Naive B cell (primary cell): Measurements from ENCODE around the gene FAM219A. TPM values are rescaled to one million over a fixed set of nuclear protein-coding genes. Genes with fewer than 3 reads are reported as not detected.

Experiments used
- ATAC-seq, 2 donors: fragments of 150-1000 bp; cut with Tn5 transposase; 2 replicates each; pipeline ENCODE4 v1.10.0; 2021; ENCODE audit warnings: low read depth in 2 of 2, mild to moderate bottlenecking in 2 of 2, moderate library complexity in 2 of 2
- DNase-seq: peaks from one replicate; pipeline ENCODE4 v3.0.0; 2022
- H3K27ac Mint-ChIP-seq, 6 donors: one replicate each; pipeline ENCODE4 v1.8.0; 2020 to 2022; ENCODE audit warnings: mild to moderate bottlenecking in 6 of 6, mixed read lengths in 6 of 6, moderate library complexity in 5 of 6, inconsistent platforms in 2 of 6
- H3K27me3 Mint-ChIP-seq, 3 donors: one replicate each; pipeline ENCODE4 v1.8.0; 2021 to 2022; ENCODE audit warnings: mixed read lengths in 3 of 3, mild to moderate bottlenecking in 1 of 3
- H3K36me3 Mint-ChIP-seq, 2 donors: one replicate each; pipeline ENCODE4 v1.8.0; 2020 to 2022; ENCODE audit warnings: mixed read lengths in 2 of 2, inconsistent platforms in 1 of 2, mild to moderate bottlenecking in 1 of 2
- H3K4me1 Mint-ChIP-seq, 3 donors: one replicate each; pipeline ENCODE4 v1.8.0; 2020 to 2022; ENCODE audit warnings: mixed read lengths in 3 of 3, inconsistent platforms in 1 of 3, mild to moderate bottlenecking in 1 of 3, moderate library complexity in 1 of 3
- H3K4me3 Mint-ChIP-seq, 8 donors: one replicate each; pipeline ENCODE4 v1.8.0; 2020 to 2022; ENCODE audit warnings: mild to moderate bottlenecking in 8 of 8, mixed read lengths in 8 of 8, moderate library complexity in 8 of 8, inconsistent platforms in 2 of 8
- H3K9me3 Mint-ChIP-seq, 7 donors: one replicate each; pipeline ENCODE4 v1.8.0; 2020 to 2022; ENCODE audit warnings: mixed read lengths in 7 of 7, mild to moderate bottlenecking in 5 of 7, inconsistent platforms in 2 of 7, moderate library complexity in 1 of 7
- polyA plus RNA-seq, 6 donors: library from polyadenylated mRNA; unstranded; fragments of 300-500 nt; fragmentation: Illumina TruSeq; gene quantifications; one replicate each; pipeline ENCODE4 v1.2.3, GENCODE V29; 2021; ENCODE audit warnings: low read depth in 6 of 6

Gene FAM219A
- polyA plus RNA-seq, 6 donors from 2014 or later = 0.80 to 1.5 (median 1.1) TPM

GRCh38 chr9:34382054-34382453 is 76.3 kb downstream of the FAM219A start:
- Mint-ChIP-seq H3K27ac (peak overlapping the region in 1 of 6 donors; percentile 76), H3K27me3 (peaks cover 0 to 26% (median 12%) of the 10 kb centered on the region in 3 donors), H3K4me1 (peaks cover 25 to 33% (median 26%) of the 10 kb centered on the region in 3 donors), H3K36me3 (no peaks in the 10 kb centered on the region), H3K4me3 (peak overlapping the region in 5 of 8 donors; percentile 78 to 92 (median 87)), H3K9me3 (no peaks in the 10 kb centered on the region)
- no peak for DNase-seq
- ATAC-seq = no peak

- Mint-ChIP-seq H3K4me1 (peaks cover 30 to 35% (median 30%) of the 10 kb centered on the region in 3 donors), H3K4me3 (peak overlapping the region; percentile 78 to 92 (median 86)), H3K27ac (peak overlapping the region in 3 of 6 donors; percentile 24 to 86 (median 76)), H3K36me3 (no peaks in the 10 kb centered on the region), H3K9me3 (no peaks in the 10 kb centered on the region), H3K27me3 (peaks cover 0 to 26% (median 12%) of the 10 kb centered on the region in 3 donors)
- no peak for ATAC-seq
- no peak for DNase-seq
Observed at GRCh38 chr9:34381323-34381722, 77.0 kb downstream of the FAM219A start.

GRCh38 chr9:34380511-34381315 is 77.7 kb downstream of the FAM219A start:
- peak; percentile 59 for DNase-seq
- peak; percentile 38 to 40 for ATAC-seq
- Mint-ChIP-seq H3K4me3 (peak overlapping the region; percentile 78 to 92 (median 87)), H3K4me1 (peaks cover 35 to 41% (median 36%) of the 10 kb centered on the region in 3 donors), H3K27ac (peak overlapping the region in 3 of 6 donors; percentile 24 to 77 (median 77)), H3K27me3 (peaks cover 0 to 26% (median 12%) of the 10 kb centered on the region in 3 donors), H3K36me3 (no peaks in the 10 kb centered on the region), H3K9me3 (no peaks in the 10 kb centered on the region)

- no peak for DNase-seq
- H3K4me3 Mint-ChIP-seq = peak overlapping the region; percentile 78 to 92 (median 87)
- H3K36me3 Mint-ChIP-seq = no peaks in the 10 kb centered on the region
- H3K27me3 Mint-ChIP-seq = peaks cover 0 to 26% (median 12%) of the 10 kb centered on the region in 3 donors
- ATAC-seq = no peak
- H3K27ac Mint-ChIP-seq = peak overlapping the region in 2 of 6 donors; percentile 49 to 77
- no peaks in the 10 kb centered on the region for H3K9me3 Mint-ChIP-seq
- H3K4me1 Mint-ChIP-seq = peaks cover 35 to 47% (median 36%) of the 10 kb centered on the region in 3 donors
Observed at GRCh38 chr9:34380034-34380510, 78.3 kb downstream of the FAM219A start.

GRCh38 chr9:34379334-34380033 is 78.9 kb downstream of the FAM219A start:
- H3K27ac Mint-ChIP-seq = peak overlapping the region in 3 of 6 donors; percentile 49 to 77 (median 70)
- peaks cover 35 to 47% (median 36%) of the 10 kb centered on the region in 3 donors for H3K4me1 Mint-ChIP-seq
- DNase-seq (peak; percentile 82), ATAC-seq (peak; percentile 13 to 18)
- no peaks in the 10 kb centered on the region for H3K9me3 Mint-ChIP-seq
- H3K27me3 Mint-ChIP-seq = peaks cover 0 to 20% (median 8%) of the 10 kb centered on the region in 3 donors
- H3K36me3 Mint-ChIP-seq = no peaks in the 10 kb centered on the region
- H3K4me3 Mint-ChIP-seq = peak overlapping the region; percentile 78 to 92 (median 87)

DNA sequence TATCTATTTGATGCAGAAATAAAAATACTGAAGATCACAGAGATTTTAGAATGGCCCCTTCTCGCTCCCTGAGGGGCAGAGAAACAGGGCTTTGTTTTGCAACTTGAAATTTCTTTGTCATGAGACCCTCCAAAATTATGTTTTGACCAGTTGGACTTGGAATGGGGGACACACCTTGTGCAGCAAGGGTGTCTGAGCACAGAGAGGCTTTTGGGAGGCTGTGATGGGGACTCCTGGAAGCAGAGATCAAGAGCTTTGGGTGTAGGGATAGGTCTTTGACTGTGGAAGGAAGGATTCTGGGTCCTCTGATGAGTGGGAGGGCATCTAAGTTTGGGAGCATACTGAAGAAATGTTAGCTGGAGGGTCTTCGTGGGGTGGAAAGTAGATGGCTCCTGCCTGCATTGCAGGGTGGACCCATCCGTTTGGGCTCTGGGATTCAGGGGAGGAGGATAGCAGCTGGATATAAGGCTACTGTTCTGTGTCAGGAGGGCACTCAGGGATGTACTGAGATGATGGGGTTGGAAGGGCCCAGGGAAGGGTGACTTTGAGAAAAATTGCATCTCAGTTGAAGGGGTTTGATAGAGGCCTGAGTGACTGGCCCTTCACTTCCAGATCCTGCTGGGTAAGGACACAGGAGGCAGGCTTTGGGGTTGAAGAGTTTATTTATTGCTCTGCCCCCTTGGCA is 79.9 kb downstream of the FAM219A start:
- no peaks in the 10 kb centered on the region for H3K9me3 Mint-ChIP-seq
- DNase-seq (no peak), ATAC-seq (no peak)
- H3K36me3 Mint-ChIP-seq = no peaks in the 10 kb centered on the region
- H3K4me1 Mint-ChIP-seq = peaks cover 35 to 47% (median 36%) of the 10 kb centered on the region in 3 donors
- H3K27ac Mint-ChIP-seq = no peak overlapping the region
- H3K4me3 Mint-ChIP-seq = peak overlapping the region in 7 of 8 donors; percentile 33 to 92 (median 83)
- peaks cover 0 to 20% (median 4%) of the 10 kb centered on the region in 3 donors for H3K27me3 Mint-ChIP-seq

- DNase-seq (no peak), ATAC-seq (no peak)
- H3K4me3 Mint-ChIP-seq = peak overlapping the region; percentile 83 to 97 (median 93)
- H3K36me3 Mint-ChIP-seq = no peaks in the 10 kb centered on the region
- H3K4me1 Mint-ChIP-seq = peaks cover 35 to 47% (median 36%) of the 10 kb centered on the region in 3 donors
- no peaks in the 10 kb centered on the region for H3K9me3 Mint-ChIP-seq
- H3K27me3 Mint-ChIP-seq = peaks cover 0 to 20% (median 4%) of the 10 kb centered on the region in 3 donors
- H3K27ac Mint-ChIP-seq = peak overlapping the region in 1 of 6 donors; percentile 36
Observed at GRCh38 chr9:34377404-34377746, 81.0 kb downstream of the FAM219A start.

DNA sequence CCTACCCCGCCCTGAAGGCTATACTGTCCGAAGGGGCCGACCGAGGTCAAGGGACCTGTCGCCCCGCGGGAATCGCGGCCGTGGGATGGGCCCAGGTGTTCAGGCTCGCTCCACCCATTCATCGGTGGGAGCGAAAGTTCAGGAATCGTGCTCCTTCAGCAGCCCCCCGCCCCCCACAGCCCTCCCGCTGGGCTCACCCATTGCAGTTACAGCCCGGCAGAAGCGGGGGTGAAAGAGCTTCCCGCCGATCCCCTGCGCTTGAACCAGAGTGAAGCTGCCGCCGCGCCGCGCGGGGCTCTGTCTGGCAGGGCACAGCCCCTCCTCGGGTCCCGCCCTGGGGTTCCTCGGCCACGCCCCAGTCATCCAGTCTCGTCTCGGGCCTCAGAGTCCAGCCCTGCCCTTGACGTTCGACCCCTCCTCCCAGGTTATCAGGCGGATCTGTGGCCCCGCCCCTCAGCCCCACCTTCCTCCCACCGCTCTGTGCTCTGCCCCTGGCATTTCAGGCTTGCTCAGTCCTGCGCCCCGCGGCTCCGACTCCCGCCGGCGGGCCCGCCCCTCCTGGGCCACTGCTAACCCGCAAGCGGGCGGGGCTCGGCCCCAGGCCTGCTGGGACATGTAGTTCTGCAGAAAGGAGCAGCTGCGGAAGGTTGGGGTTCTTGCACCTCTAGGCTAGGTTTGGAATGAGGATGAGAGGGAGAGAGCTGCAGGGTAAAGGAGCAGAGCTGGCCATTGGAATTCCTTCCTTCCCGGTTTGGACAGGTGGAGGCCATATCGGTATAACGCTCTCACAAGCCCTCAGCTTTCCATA is 81.6 kb downstream of the FAM219A start, which contains the start of gene MYORG:
Gene MYORG (minus strand): TSS at position 303 of the 808 bp plus-strand sequence. CDS start 3,955 bp downstream, outside the sequence.
- peak; percentile 91 for DNase-seq
- H3K27me3 Mint-ChIP-seq = peaks cover 0 to 20% (median 4%) of the 10 kb centered on the region in 3 donors
- H3K27ac Mint-ChIP-seq = peak within 1 kb of the TSS in 4 of 6 donors; percentile 36 to 88 (median 70)
- peaks cover 35 to 46% (median 36%) of the 10 kb centered on the region in 3 donors for H3K4me1 Mint-ChIP-seq
- no peaks in the 10 kb centered on the region for H3K9me3 Mint-ChIP-seq
- H3K36me3 Mint-ChIP-seq = no peaks in the 10 kb centered on the region
- peak within 1 kb of the TSS; percentile 83 to 97 (median 93) for H3K4me3 Mint-ChIP-seq
- ATAC-seq = peak; percentile 75 to 78

GRCh38 chr9:34375901-34376595 is 82.3 kb downstream of the FAM219A start:
- H3K4me3 Mint-ChIP-seq = peak overlapping the region; percentile 83 to 97 (median 93)
- peaks cover 0 to 2% (median 0%) of the 10 kb centered on the region in 7 donors for H3K9me3 Mint-ChIP-seq
- peak overlapping the region in 3 of 6 donors; percentile 22 to 88 (median 57) for H3K27ac Mint-ChIP-seq
- peaks cover 31 to 39% (median 31%) of the 10 kb centered on the region in 3 donors for H3K4me1 Mint-ChIP-seq
- ATAC-seq (peak; percentile 35 to 48), DNase-seq (peak; percentile 56)
- peaks cover 0 to 14% (median 4%) of the 10 kb centered on the region in 3 donors for H3K27me3 Mint-ChIP-seq
- no peaks in the 10 kb centered on the region for H3K36me3 Mint-ChIP-seq

DNA sequence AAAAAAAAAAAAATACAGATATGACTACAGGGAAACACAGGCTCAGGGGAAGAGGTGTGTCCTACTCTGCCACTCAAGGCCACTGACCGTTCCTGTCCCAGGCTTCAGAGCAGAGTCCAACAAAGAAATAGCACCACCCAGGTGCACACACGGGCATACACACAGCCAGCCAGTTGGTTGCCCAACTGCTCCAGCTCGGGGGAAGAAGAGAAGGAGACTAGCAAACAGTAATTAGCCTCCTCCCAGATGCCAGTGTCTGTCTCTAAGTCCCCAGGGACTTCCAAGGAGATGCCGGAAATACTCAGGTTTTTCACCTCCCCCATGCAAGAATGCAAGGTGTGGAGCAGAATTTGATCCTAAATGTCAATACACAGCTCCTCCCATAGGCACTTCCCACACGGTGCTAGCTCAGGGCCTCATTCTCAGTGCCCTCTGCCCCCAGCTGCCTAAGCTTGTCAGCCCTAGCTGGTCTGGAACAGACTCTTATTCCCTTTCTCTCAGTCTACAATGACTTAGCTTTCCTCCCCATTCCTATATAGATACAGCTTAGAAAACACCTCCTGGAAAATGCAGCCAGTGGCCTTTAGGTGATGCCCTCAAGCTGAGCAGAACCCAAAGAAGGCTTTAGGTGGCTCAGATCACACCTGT is 83.3 kb downstream of the FAM219A start:
- Mint-ChIP-seq H3K4me3 (peak overlapping the region in 6 of 8 donors; percentile 83 to 97 (median 93)), H3K27me3 (peaks cover 0 to 8% (median 4%) of the 10 kb centered on the region in 3 donors), H3K36me3 (no peaks in the 10 kb centered on the region), H3K9me3 (peaks cover 0 to 2% (median 0%) of the 10 kb centered on the region in 7 donors), H3K4me1 (peaks cover 25 to 32% (median 26%) of the 10 kb centered on the region in 3 donors), H3K27ac (peak overlapping the region in 1 of 6 donors; percentile 55)
- DNase-seq = no peak
- ATAC-seq = no peak

GRCh38 chr9:34374339-34374738 is 84.0 kb downstream of the FAM219A start:
- H3K27ac Mint-ChIP-seq = no peak overlapping the region
- H3K4me3 Mint-ChIP-seq = peak overlapping the region in 1 of 8 donors; percentile 44

More at GRCh38 chr9:34374339-34374738, 84.0 kb downstream of the FAM219A start:
- Mint-ChIP-seq H3K4me1 (peaks cover 18 to 25% (median 19%) of the 10 kb centered on the region in 3 donors), H3K27me3 (peaks cover 0 to 4% (median 3%) of the 10 kb centered on the region in 3 donors), H3K36me3 (no peaks in the 10 kb centered on the region), H3K9me3 (peaks cover 0 to 2% (median 0%) of the 10 kb centered on the region in 7 donors)
- ATAC-seq = no peak
- DNase-seq = no peak
